Kidney (tissue), 14 donors: ENCODE results near the gene TFR2. TPM values are rescaled to one million over a fixed set of nuclear protein-coding genes. Genes with fewer than 3 reads are reported as not detected.
A peak's percentile ranks its signal among the peaks of the same experiment; 100 is the strongest.

Experiments used
- DNase-seq, 5 donors: peaks; one replicate each; pipeline ENCODE4 v3.0.0-alpha.2; 2013 to 2020
- FAIRE-seq: peaks from 2 replicates; lab custom pipeline; 2012; peaks lifted over from hg19 to GRCh38; lab: Jason Lieb, UNC
- H3K27ac ChIP-seq, 2 donors: one replicate each; pipeline ENCODE4 v1.7.0; 2013; ENCODE audit warnings: low read depth in 2 of 2, low read length in 2 of 2, inconsistent platforms in 1 of 2
- H3K27me3 ChIP-seq: one replicate; pipeline ENCODE4 v1.7.1; 2013; ENCODE audit warnings: low read length, inconsistent platforms; ENCODE audit not compliant: control insufficient read depth, insufficient read depth
- H3K36me3 ChIP-seq, 3 donors: one replicate each; pipeline versions ENCODE4 v1.7.0 to v1.7.1; 2013; ENCODE audit warnings: low read length in 3 of 3, control low read depth in 1 of 3, inconsistent platforms in 1 of 3; ENCODE audit not compliant: insufficient read depth in 3 of 3, control insufficient read depth in 2 of 3
- H3K4me1 ChIP-seq, 3 donors: one replicate each; pipeline versions ENCODE4 v1.7.0 to v1.7.1; 2013; ENCODE audit warnings: low read length in 3 of 3, inconsistent platforms in 1 of 3, low read depth in 1 of 3; ENCODE audit not compliant: control insufficient read depth in 2 of 3, insufficient read depth in 2 of 3
- H3K4me3 ChIP-seq, 3 donors: one replicate each; pipeline versions ENCODE4 v1.7.0 to v1.8.1; 2013; ENCODE audit warnings: low read length in 3 of 3, control low read depth in 1 of 3, inconsistent platforms in 1 of 3
- H3K9ac ChIP-seq, 3 donors: one replicate each; pipeline versions ENCODE4 v1.7.0 to v1.7.1; 2013; ENCODE audit warnings: low read length in 3 of 3, control low read depth in 1 of 3, inconsistent platforms in 1 of 3
- H3K9me3 ChIP-seq, 3 donors: one replicate each; pipeline versions ENCODE4 v1.7.0 to v1.7.1; 2013; ENCODE audit warnings: low read length in 3 of 3, control low read depth in 1 of 3, inconsistent platforms in 1 of 3; ENCODE audit not compliant: control insufficient read depth in 2 of 3, insufficient read depth in 1 of 3
- intact Hi-C: fragments of 100-400 bp; cut with DNase I; formaldehyde crosslinking; loops from one replicate; pipeline ENCODE4 v1.11.1; 2022
- polyA plus RNA-seq: library from polyadenylated mRNA; stranded (reverse); fragments of 350-450 nt; fragmentation: Illumina TruSeq; extraction: RNeasy Lipid Tissue Mini Kit (QIAGEN cat#74804); gene quantifications from one replicate; pipeline ENCODE4 v1.2.3, GENCODE V29; 2014; ENCODE audit warnings: low read depth, low replicate concordance; ENCODE audit not compliant: insufficient read depth
- total RNA-seq: library from RNA; stranded (reverse); fragmentation: NEBNext Ultra II Directional; extraction: Animal tissue kit (Norgen Biotek cat#: 25700); gene quantifications from one replicate; pipeline ENCODE4 v1.2.1, GENCODE V29; 2021
- TF ChIP-seq, protein P1 (sequence below): IDR thresholded peaks from 3 replicates; pipeline ENCODE4 v1.5.1; 2012; ENCODE audit warnings: mild to moderate bottlenecking, moderate library complexity, borderline replicate concordance; ENCODE audit not compliant: insufficient read depth; ENCODE audit errors: extremely low read depth
- donor health status: control.
- donor health status: control.
- donor health status: control.
- donor health status: control.
- donor health status: control.
- donor health status: DM: yes; HTN: yes; CAD: no.
- donor health status: Normal renal cell carcinoma (clear cell type).

Gene TFR2
- total and polyA plus RNA-seq, 2 donors from 2014 or later, result 0.22 to 0.79 TPM

DNA sequence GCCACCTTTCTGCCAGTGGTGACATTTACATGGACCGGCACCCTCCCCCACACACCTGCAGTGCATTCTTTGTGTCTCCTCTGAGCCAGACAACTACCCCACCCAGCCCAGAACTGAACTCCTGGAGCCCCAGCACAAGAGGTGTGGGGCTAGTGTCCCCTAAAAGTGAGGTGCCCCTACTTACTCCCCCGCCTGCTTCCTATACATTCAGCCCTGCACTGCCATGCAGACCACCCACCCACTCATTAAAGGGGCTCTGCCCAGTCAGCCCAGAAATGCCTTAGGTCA, 69.6 kb downstream of the TFR2 start:
- intact Hi-C loops, result loop anchor here (10.0 kb wide), 1 partner anchor 113 kb away; no protein-coding TSS in a partner anchor

DNA sequence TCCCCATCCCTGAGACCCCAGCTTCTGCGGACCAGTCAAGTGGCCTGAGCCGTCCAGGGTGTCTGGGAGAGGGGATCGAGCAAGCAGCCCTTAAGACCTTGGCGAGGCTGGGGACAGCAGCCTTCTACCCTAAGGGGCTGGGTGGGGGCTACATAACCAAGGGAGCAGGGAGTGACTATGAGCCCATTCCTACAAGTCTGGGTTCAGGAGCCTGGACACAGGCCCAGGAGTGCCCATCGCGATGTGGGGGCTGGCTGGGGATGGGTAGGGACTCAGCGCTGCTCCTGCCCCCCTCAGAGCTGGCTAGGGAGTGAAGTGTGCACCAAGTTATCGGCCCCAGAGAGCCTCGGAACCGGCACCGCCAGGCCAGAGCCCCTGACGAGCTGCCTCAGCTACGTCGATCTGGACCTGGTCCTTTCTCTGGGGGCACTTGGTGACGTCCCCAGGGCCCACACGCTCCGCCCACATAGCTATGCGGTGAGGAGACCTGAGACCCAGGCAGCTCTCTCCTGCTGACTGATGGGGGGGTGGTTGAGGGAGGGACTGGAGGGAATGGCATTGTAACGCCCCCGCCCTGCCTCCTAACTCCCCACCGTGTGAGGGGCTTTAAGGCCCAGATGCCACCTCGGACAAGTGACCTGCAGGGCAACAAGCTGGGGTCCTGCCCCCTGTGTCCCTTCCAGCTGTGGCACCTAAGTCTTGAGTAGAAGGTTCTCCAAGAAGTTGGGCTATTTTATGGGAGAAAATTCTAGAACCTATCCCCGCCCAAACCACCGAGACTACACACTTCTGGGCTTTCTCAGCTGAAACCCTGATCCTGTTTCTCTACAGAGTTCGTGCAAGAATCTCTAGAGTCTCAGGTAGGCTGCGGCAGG, 70.2 kb downstream of the TFR2 start:
- Histone ChIP-seq H3K27me3 (no peaks in the 10 kb centered on the region), H3K4me1 (peaks cover 0 to 4% (median 0%) of the 10 kb centered on the region in 3 donors), H3K27ac (no peak overlapping the region), H3K9ac (no peak overlapping the region), H3K9me3 (no peaks in the 10 kb centered on the region), H3K4me3 (no peak overlapping the region), H3K36me3 (peaks cover 0 to 6% (median 3%) of the 10 kb centered on the region in 3 donors)
- intact Hi-C loops, result loop anchor here (10.0 kb wide), 1 partner anchor 114 kb away; no protein-coding TSS in a partner anchor
- no peak for FAIRE-seq
- peak in 4 of 5 donors; percentile 62 to 83 (median 70) for DNase-seq
- TF ChIP-seq, protein P1, sequence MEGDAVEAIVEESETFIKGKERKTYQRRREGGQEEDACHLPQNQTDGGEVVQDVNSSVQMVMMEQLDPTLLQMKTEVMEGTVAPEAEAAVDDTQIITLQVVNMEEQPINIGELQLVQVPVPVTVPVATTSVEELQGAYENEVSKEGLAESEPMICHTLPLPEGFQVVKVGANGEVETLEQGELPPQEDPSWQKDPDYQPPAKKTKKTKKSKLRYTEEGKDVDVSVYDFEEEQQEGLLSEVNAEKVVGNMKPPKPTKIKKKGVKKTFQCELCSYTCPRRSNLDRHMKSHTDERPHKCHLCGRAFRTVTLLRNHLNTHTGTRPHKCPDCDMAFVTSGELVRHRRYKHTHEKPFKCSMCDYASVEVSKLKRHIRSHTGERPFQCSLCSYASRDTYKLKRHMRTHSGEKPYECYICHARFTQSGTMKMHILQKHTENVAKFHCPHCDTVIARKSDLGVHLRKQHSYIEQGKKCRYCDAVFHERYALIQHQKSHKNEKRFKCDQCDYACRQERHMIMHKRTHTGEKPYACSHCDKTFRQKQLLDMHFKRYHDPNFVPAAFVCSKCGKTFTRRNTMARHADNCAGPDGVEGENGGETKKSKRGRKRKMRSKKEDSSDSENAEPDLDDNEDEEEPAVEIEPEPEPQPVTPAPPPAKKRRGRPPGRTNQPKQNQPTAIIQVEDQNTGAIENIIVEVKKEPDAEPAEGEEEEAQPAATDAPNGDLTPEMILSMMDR, result no peak

More for the DNA sequence above, 69.6 kb downstream of the TFR2 start:
- Histone ChIP-seq H3K4me3 (no peak overlapping the region), H3K9me3 (no peaks in the 10 kb centered on the region), H3K36me3 (peaks cover 0 to 12% (median 5%) of the 10 kb centered on the region in 3 donors), H3K9ac (no peak overlapping the region), H3K4me1 (peaks cover 0 to 4% (median 0%) of the 10 kb centered on the region in 3 donors), H3K27me3 (no peaks in the 10 kb centered on the region), H3K27ac (no peak overlapping the region)
- FAIRE-seq (no peak), DNase-seq (peak in 1 of 5 donors; percentile 58)
- TF ChIP-seq, protein P1, result no peak

Other genes starting within 250 kb of the TFR2 start
- gene ZCWPW1, start 212.8 kb downstream of the TFR2 start, total RNA-seq, result 3.0 TPM
- gene ZCWPW1, start 212.8 kb downstream of the TFR2 start, polyA plus RNA-seq, result 7.9 TPM
- gene MEPCE, start 211.7 kb downstream of the TFR2 start, total RNA-seq, result 47.2 TPM
- 33.4 TPM for gene MEPCE, start 211.7 kb downstream of the TFR2 start, polyA plus RNA-seq
- gene PPP1R35, start 205.1 kb downstream of the TFR2 start, total RNA-seq, result 41.7 TPM
- 40.2 TPM for gene PPP1R35, start 205.1 kb downstream of the TFR2 start, polyA plus RNA-seq
- 0.54 TPM for gene SPACDR, start 177.3 kb downstream of the TFR2 start, total RNA-seq
- not detected for gene SPACDR, start 177.3 kb downstream of the TFR2 start, polyA plus RNA-seq
- 61.5 TPM for gene TSC22D4, start 162.3 kb downstream of the TFR2 start, total RNA-seq
- 67.0 TPM for gene TSC22D4, start 162.3 kb downstream of the TFR2 start, polyA plus RNA-seq
- 0.41 TPM for gene NYAP1, start 157.6 kb downstream of the TFR2 start, total RNA-seq
- gene NYAP1, start 157.6 kb downstream of the TFR2 start, polyA plus RNA-seq, result 0.69 TPM
- gene AGFG2, start 102.3 kb downstream of the TFR2 start, total RNA-seq, result 37.3 TPM
- gene AGFG2, start 102.3 kb downstream of the TFR2 start, polyA plus RNA-seq, result 24.3 TPM
- gene SAP25, start 67.7 kb downstream of the TFR2 start, total RNA-seq, result 9.8 TPM
- 5.7 TPM for gene SAP25, start 67.7 kb downstream of the TFR2 start, polyA plus RNA-seq
- gene LRCH4, start 55.4 kb downstream of the TFR2 start, total RNA-seq, result 62.9 TPM
- 23.2 TPM for gene LRCH4, start 55.4 kb downstream of the TFR2 start, polyA plus RNA-seq
- gene FBXO24, start 55.2 kb downstream of the TFR2 start, total RNA-seq, result 0.60 TPM
- 0.95 TPM for gene FBXO24, start 55.2 kb downstream of the TFR2 start, polyA plus RNA-seq
- 51.5 TPM for gene PCOLCE, start 39.2 kb downstream of the TFR2 start, total RNA-seq
- gene PCOLCE, start 39.2 kb downstream of the TFR2 start, polyA plus RNA-seq, result 42.9 TPM
- gene MOSPD3, start 29.0 kb downstream of the TFR2 start, total RNA-seq, result 18.2 TPM
- gene MOSPD3, start 29.0 kb downstream of the TFR2 start, polyA plus RNA-seq, result 30.6 TPM
- not detected for gene ACTL6B, start 14.9 kb upstream of the TFR2 start, total RNA-seq
- not detected for gene ACTL6B, start 14.9 kb upstream of the TFR2 start, polyA plus RNA-seq
- gene GNB2, start 32.2 kb upstream of the TFR2 start, total RNA-seq, result 265 TPM
- 234 TPM for gene GNB2, start 32.2 kb upstream of the TFR2 start, polyA plus RNA-seq
- 51.3 TPM for gene GIGYF1, start 52.7 kb upstream of the TFR2 start, total RNA-seq
- gene GIGYF1, start 52.7 kb upstream of the TFR2 start, polyA plus RNA-seq, result 11.6 TPM
- 25.7 TPM for gene POP7, start 64.6 kb upstream of the TFR2 start, total RNA-seq
- gene POP7, start 64.6 kb upstream of the TFR2 start, polyA plus RNA-seq, result 41.8 TPM
- gene EPO, start 78.9 kb upstream of the TFR2 start, total RNA-seq, result not detected
- not detected for gene EPO, start 78.9 kb upstream of the TFR2 start, polyA plus RNA-seq
- not detected for gene ZAN, start 92.0 kb upstream of the TFR2 start, total RNA-seq
- gene ZAN, start 92.0 kb upstream of the TFR2 start, polyA plus RNA-seq, result not detected
- gene EPHB4, start 186.0 kb upstream of the TFR2 start, total RNA-seq, result 65.5 TPM
- 33.2 TPM for gene EPHB4, start 186.0 kb upstream of the TFR2 start, polyA plus RNA-seq
- 29.9 TPM for gene SLC12A9, start 211.2 kb upstream of the TFR2 start, total RNA-seq
- 19.7 TPM for gene SLC12A9, start 211.2 kb upstream of the TFR2 start, polyA plus RNA-seq
- 74.4 TPM for gene TRIP6, start 225.8 kb upstream of the TFR2 start, total RNA-seq
- gene TRIP6, start 225.8 kb upstream of the TFR2 start, polyA plus RNA-seq, result 92.6 TPM
- gene SRRT, start 233.6 kb upstream of the TFR2 start, total RNA-seq, result 127 TPM
- gene SRRT, start 233.6 kb upstream of the TFR2 start, polyA plus RNA-seq, result 58.2 TPM
- 3.4 TPM for gene UFSP1, start 248.2 kb upstream of the TFR2 start, total RNA-seq
- 3.8 TPM for gene UFSP1, start 248.2 kb upstream of the TFR2 start, polyA plus RNA-seq